ENCODE data around the gene OBP2A. TPM values are rescaled to one million over a fixed set of nuclear protein-coding genes. Genes with fewer than 3 reads are reported as not detected.
"Not testable (repeated sequence)": the region's sequence is repeated elsewhere in the genome, so short reads cannot be mapped to it uniquely, and the experiment has no call there.

Gene OBP2A
- total RNA-seq, 2 experiments from 2014 or later: not detected

GRCh38 chr9:135544981-135545635 is 818 bp upstream of the OBP2A start:
- H3K4me3 Mint-ChIP-seq: no peak overlapping the region
- H3K4me1 Mint-ChIP-seq (ENCODE audit: low read depth): no peaks in the 10 kb centered on the region
- intact Hi-C loops (cut with micrococcal nuclease): no loop called here
- DNase-seq (no peak), ATAC-seq (no peak)
- H3K9me3 Mint-ChIP-seq: no peaks in the 10 kb centered on the region
- CTCF ChIA-PET: no interaction called here
- no peak for TF ChIP-seq CTCF (IDR thresholded peaks at IDR 0.05)
- H3K36me3 Mint-ChIP-seq (ENCODE audit: low read depth): no peaks in the 10 kb centered on the region
- H3K27ac Mint-ChIP-seq: no peak overlapping the region
- POLR2A ChIA-PET: no interaction called here
- H3K27me3 Mint-ChIP-seq: peaks cover 5% of the 10 kb centered on the region

GRCh38 chr9:135546792-135547617 is 1.1 kb downstream of the OBP2A start:
- H3K9me3 Mint-ChIP-seq; POLR2A ChIA-PET; ATAC-seq; DNase-seq; H3K27me3 Mint-ChIP-seq; intact Hi-C loops (cut with micrococcal nuclease); H3K36me3 Mint-ChIP-seq (ENCODE audit: low read depth); H3K27ac Mint-ChIP-seq; H3K4me1 Mint-ChIP-seq (ENCODE audit: low read depth); H3K4me3 Mint-ChIP-seq; CTCF ChIA-PET: not testable (repeated sequence)

- ATAC-seq (no peak), DNase-seq (no peak)
- Mint-ChIP-seq H3K4me1 (ENCODE audit: low read depth) (no peaks in the 10 kb centered on the region), H3K9me3 (no peaks in the 10 kb centered on the region), H3K27ac (no peak overlapping the region), H3K4me3 (no peak overlapping the region), H3K27me3 (peaks cover 5% of the 10 kb centered on the region), H3K36me3 (ENCODE audit: low read depth) (no peaks in the 10 kb centered on the region)
- intact Hi-C loops (cut with micrococcal nuclease): no loop called here
- ChIA-PET POLR2A (no interaction called here), CTCF (no interaction called here)
- TF ChIP-seq CTCF (IDR thresholded peaks at IDR 0.05): no peak
Observed at GRCh38 chr9:135547756-135548736, 2.1 kb downstream of the OBP2A start.

- DNase-seq; H3K4me3 Mint-ChIP-seq; intact Hi-C loops (cut with micrococcal nuclease); H3K27me3 Mint-ChIP-seq; H3K9me3 Mint-ChIP-seq; CTCF ChIA-PET; H3K36me3 Mint-ChIP-seq (ENCODE audit: low read depth); H3K4me1 Mint-ChIP-seq (ENCODE audit: low read depth); ATAC-seq; POLR2A ChIA-PET; H3K27ac Mint-ChIP-seq: not testable (repeated sequence)
Observed at GRCh38 chr9:135549478-135550343, 3.8 kb downstream of the OBP2A start.

- no peaks in the 10 kb centered on the region for H3K27me3 Mint-ChIP-seq
- no peaks in the 10 kb centered on the region for H3K4me1 Mint-ChIP-seq (ENCODE audit: low read depth)
- H3K9me3 Mint-ChIP-seq: no peaks in the 10 kb centered on the region
- no peaks in the 10 kb centered on the region for H3K36me3 Mint-ChIP-seq (ENCODE audit: low read depth)
- no peak overlapping the region for H3K27ac Mint-ChIP-seq
- ChIA-PET CTCF (no interaction called here), POLR2A (no interaction called here)
- H3K4me3 Mint-ChIP-seq: no peak overlapping the region
- intact Hi-C loops (cut with micrococcal nuclease): no loop called here
- DNase-seq (no peak), ATAC-seq (no peak)
- no peak for TF ChIP-seq CTCF (IDR thresholded peaks at IDR 0.05)
Observed at GRCh38 chr9:135550344-135550918, 4.5 kb downstream of the OBP2A start.

Data from activated CD8-positive, alpha-beta T cell treated with anti-CD3 and anti-CD28 coated beads for 36 hours (primary cell).